GM18511 (cell line): ENCODE measurements around the gene DNAJC24.
"Not testable (repeated sequence)": the region's sequence is repeated elsewhere in the genome, so short reads cannot be mapped to it uniquely, and the experiment has no call there.

Experiments
- ATAC-seq: cut with Tn5 transposase; IDR thresholded peaks from one replicate; pipeline ENCODE4 v1.9.1; 2021; ENCODE audit warnings: mild to moderate bottlenecking, moderate library complexity; ENCODE audit not compliant: unreplicated experiment

Gene DNAJC24

GRCh38 chr11:31369348-31370329 lies at the start of gene DNAJC24, which contains the start of gene DCDC1:
Gene DNAJC24 (plus strand): TSS chr11:31369860. CDS start chr11:31370749, 889 bp downstream.
Gene DCDC1 (minus strand): TSS chr11:31369739. CDS start chr11:31328280, 41,459 bp downstream.
- ATAC-seq = peak; percentile 97

- ATAC-seq = not testable (repeated sequence)
Measured at GRCh38 chr11:31321494-31321893, 48.2 kb upstream of the DNAJC24 start.

- ATAC-seq = no peak
Measured at GRCh38 chr11:31323145-31323544, 46.5 kb upstream of the DNAJC24 start.

- no peak for ATAC-seq
Measured at GRCh38 chr11:31325160-31325559, 44.5 kb upstream of the DNAJC24 start.

- peak; percentile 85 for ATAC-seq
Measured at GRCh38 chr11:31326470-31327148, 43.1 kb upstream of the DNAJC24 start.

- ATAC-seq = no peak
Measured at GRCh38 chr11:31327417-31327816, 42.2 kb upstream of the DNAJC24 start.

- ATAC-seq = no peak
Measured at GRCh38 chr11:31328697-31329096, 41.0 kb upstream of the DNAJC24 start.

GRCh38 chr11:31337806-31338205 lies 31.9 kb upstream of the DNAJC24 start:
- no peak for ATAC-seq

GRCh38 chr11:31340903-31341572 lies 28.6 kb upstream of the DNAJC24 start:
- peak; percentile 66 for ATAC-seq

GRCh38 chr11:31351168-31351567 lies 18.5 kb upstream of the DNAJC24 start:
- no peak for ATAC-seq

GRCh38 chr11:31355131-31355530 lies 14.5 kb upstream of the DNAJC24 start:
- no peak for ATAC-seq

GRCh38 chr11:31355817-31356216 lies 13.8 kb upstream of the DNAJC24 start:
- no peak for ATAC-seq

GRCh38 chr11:31361743-31362142 lies 7.9 kb upstream of the DNAJC24 start:
- no peak for ATAC-seq

- no peak for ATAC-seq
Measured at GRCh38 chr11:31366795-31367194, 2.9 kb upstream of the DNAJC24 start.

GRCh38 chr11:31375879-31376278 lies 6.2 kb downstream of the DNAJC24 start:
- ATAC-seq = no peak

GRCh38 chr11:31383116-31383515 lies 13.5 kb downstream of the DNAJC24 start:
- no peak for ATAC-seq

GRCh38 chr11:31387379-31387778 lies 17.7 kb downstream of the DNAJC24 start:
- no peak for ATAC-seq

- ATAC-seq = no peak
Measured at GRCh38 chr11:31397239-31397834, 27.7 kb downstream of the DNAJC24 start.

GRCh38 chr11:31404614-31405013 lies 35.0 kb downstream of the DNAJC24 start:
- ATAC-seq = no peak

- no peak for ATAC-seq
Measured at GRCh38 chr11:31408201-31408600, 38.5 kb downstream of the DNAJC24 start.

- no peak for ATAC-seq
Measured at GRCh38 chr11:31412946-31413345, 43.3 kb downstream of the DNAJC24 start.
